ENCODE data around the gene LTBP4.
A peak's percentile ranks its signal among the peaks of the same experiment; 100 is the strongest.

Gene LTBP4

GRCh38 chr19:40663695-40664692 is 62.8 kb downstream of the LTBP4 start:
- H2BK12ac ChIP-seq (ENCODE audit: low read length in 2 of 2), result peak overlapping the region in 1 of 2 experiments; percentile 11
- peak; percentile 63 for DNase-seq
- peak overlapping the region in 1 of 2 experiments; percentile 79 for H3K4me3 ChIP-seq (ENCODE audit: insufficient read depth in 1 of 2, low read depth in 1 of 2, low read length in 2 of 2)
- peaks cover 3% of the 10 kb centered on the region for H3K9me3 ChIP-seq (ENCODE audit: control insufficient read depth, low read length)
- peak overlapping the region; percentile 87 for H3K4me2 ChIP-seq (ENCODE audit: low read length, poor library complexity, severe bottlenecking)
- H3K18ac ChIP-seq (ENCODE audit: low read depth in 1 of 2, low read length in 2 of 2), result peak overlapping the region; percentile 55 to 72
- no peak overlapping the region for H3K4ac ChIP-seq (ENCODE audit: low read depth in 1 of 2, low read length in 2 of 2)
- peaks cover 22 to 23% of the 10 kb centered on the region in 2 experiments for H3K36me3 ChIP-seq (ENCODE audit: control insufficient read depth in 1 of 2, insufficient read depth in 2 of 2, low read depth in 1 of 2, low read length in 2 of 2)
- H3K27me3 ChIP-seq (ENCODE audit: control insufficient read depth in 1 of 2, insufficient read depth in 1 of 2, low read length in 2 of 2), result peaks cover 0 to 5% of the 10 kb centered on the region in 2 experiments
- H3K9ac ChIP-seq (ENCODE audit: low read length), result peak overlapping the region; percentile 76
- H3K4me1 ChIP-seq (ENCODE audit: control insufficient read depth, insufficient read depth, low read depth, low read length), result peaks cover 11% of the 10 kb centered on the region
- H3K23ac ChIP-seq (ENCODE audit: low read length in 2 of 2), result no peak overlapping the region
- peak overlapping the region; percentile 2 for H4K91ac ChIP-seq (ENCODE audit: low read length)
- peak overlapping the region; percentile 52 for H2BK15ac ChIP-seq (ENCODE audit: low read depth, poor library complexity, severe bottlenecking)
- 43% methylated on average over 19 of the region's 24 CpGs for WGBS
- H2BK5ac ChIP-seq (ENCODE audit: low read depth, low read length, poor library complexity, severe bottlenecking), result no peak overlapping the region
- no peaks in the 10 kb centered on the region for H3K79me1 ChIP-seq (replicated peaks; ENCODE audit: low read length, poor library complexity, severe bottlenecking)
- no peak overlapping the region for H3K27ac ChIP-seq (ENCODE audit: low read length, poor library complexity, severe bottlenecking)
- H2BK120ac ChIP-seq (ENCODE audit: low read depth, low read length), result no peak overlapping the region
- H3K14ac ChIP-seq (ENCODE audit: low read length in 2 of 2), result peak overlapping the region in 1 of 2 experiments; percentile 2
- no peak overlapping the region for H2AFZ ChIP-seq (ENCODE audit: low read depth, low read length)
- no peak overlapping the region for H2AK5ac ChIP-seq (ENCODE audit: low read length, severe bottlenecking)
- H4K8ac ChIP-seq (ENCODE audit: low read length), result peak overlapping the region; percentile 7

- Histone ChIP-seq H3K27me3 (ENCODE audit: control insufficient read depth in 1 of 2, insufficient read depth in 1 of 2, low read length in 2 of 2) (no peaks in the 10 kb centered on the region), H3K4me2 (ENCODE audit: low read length, poor library complexity, severe bottlenecking) (no peak overlapping the region)
These were observed 65.8 kb downstream of the LTBP4 start for GRCh38 chr19:40666803-40667438.

GRCh38 chr19:40667602-40668001 is 66.4 kb downstream of the LTBP4 start:
- DNase-seq, result no peak
- H3K36me3 ChIP-seq (ENCODE audit: control insufficient read depth in 1 of 2, insufficient read depth in 2 of 2, low read depth in 1 of 2, low read length in 2 of 2), result peaks cover 57 to 58% of the 10 kb centered on the region in 2 experiments
- no peak overlapping the region for H2AK5ac ChIP-seq (ENCODE audit: low read length, severe bottlenecking)
- H2BK15ac ChIP-seq (ENCODE audit: low read depth, poor library complexity, severe bottlenecking), result no peak overlapping the region
- no peak overlapping the region for H4K91ac ChIP-seq (ENCODE audit: low read length)
- 97% methylated on average over 14 of the region's 14 CpGs for WGBS
- no peak overlapping the region for H3K23ac ChIP-seq (ENCODE audit: low read length in 2 of 2)
- H3K9me3 ChIP-seq (ENCODE audit: control insufficient read depth, low read length), result peaks cover 11% of the 10 kb centered on the region
- no peaks in the 10 kb centered on the region for H3K79me1 ChIP-seq (replicated peaks; ENCODE audit: low read length, poor library complexity, severe bottlenecking)
- H3K4ac ChIP-seq (ENCODE audit: low read depth in 1 of 2, low read length in 2 of 2), result no peak overlapping the region
- no peak overlapping the region for H2BK120ac ChIP-seq (ENCODE audit: low read depth, low read length)
- peaks cover 11% of the 10 kb centered on the region for H3K4me1 ChIP-seq (ENCODE audit: control insufficient read depth, insufficient read depth, low read depth, low read length)
- no peak overlapping the region for H3K27ac ChIP-seq (ENCODE audit: low read length, poor library complexity, severe bottlenecking)
- H3K4me2 ChIP-seq (ENCODE audit: low read length, poor library complexity, severe bottlenecking), result no peak overlapping the region
- no peak overlapping the region for H3K9ac ChIP-seq (ENCODE audit: low read length)
- H3K18ac ChIP-seq (ENCODE audit: low read depth in 1 of 2, low read length in 2 of 2), result no peak overlapping the region
- no peak overlapping the region for H2BK5ac ChIP-seq (ENCODE audit: low read depth, low read length, poor library complexity, severe bottlenecking)
- no peak overlapping the region for H2AFZ ChIP-seq (ENCODE audit: low read depth, low read length)
- H4K8ac ChIP-seq (ENCODE audit: low read length), result no peak overlapping the region
- no peak overlapping the region for H2BK12ac ChIP-seq (ENCODE audit: low read length in 2 of 2)
- no peaks in the 10 kb centered on the region for H3K27me3 ChIP-seq (ENCODE audit: control insufficient read depth in 1 of 2, insufficient read depth in 1 of 2, low read length in 2 of 2)
- H3K14ac ChIP-seq (ENCODE audit: low read length in 2 of 2), result no peak overlapping the region
- H3K4me3 ChIP-seq (ENCODE audit: insufficient read depth in 1 of 2, low read depth in 1 of 2, low read length in 2 of 2), result no peak overlapping the region

More at GRCh38 chr19:40666803-40667438, 65.8 kb downstream of the LTBP4 start:
- DNase-seq, result no peak
- H3K79me1 ChIP-seq (replicated peaks; ENCODE audit: low read length, poor library complexity, severe bottlenecking), result no peaks in the 10 kb centered on the region
- 96% methylated on average over 12 of the region's 14 CpGs for WGBS
- H3K4ac ChIP-seq (ENCODE audit: low read depth in 1 of 2, low read length in 2 of 2), result peak overlapping the region in 1 of 2 experiments; percentile 57
- H3K9me3 ChIP-seq (ENCODE audit: control insufficient read depth, low read length), result peaks cover 11% of the 10 kb centered on the region
- no peak overlapping the region for H2AFZ ChIP-seq (ENCODE audit: low read depth, low read length)
- H3K27ac ChIP-seq (ENCODE audit: low read length, poor library complexity, severe bottlenecking), result no peak overlapping the region
- peak overlapping the region; percentile 9 for H4K91ac ChIP-seq (ENCODE audit: low read length)
- peak overlapping the region; percentile 19 for H4K8ac ChIP-seq (ENCODE audit: low read length)
- H2BK12ac ChIP-seq (ENCODE audit: low read length in 2 of 2), result peak overlapping the region in 1 of 2 experiments; percentile 37
- H3K36me3 ChIP-seq (ENCODE audit: control insufficient read depth in 1 of 2, insufficient read depth in 2 of 2, low read depth in 1 of 2, low read length in 2 of 2), result peaks cover 50 to 52% of the 10 kb centered on the region in 2 experiments
- H2AK5ac ChIP-seq (ENCODE audit: low read length, severe bottlenecking), result no peak overlapping the region
- no peak overlapping the region for H2BK120ac ChIP-seq (ENCODE audit: low read depth, low read length)
- no peak overlapping the region for H3K4me3 ChIP-seq (ENCODE audit: insufficient read depth in 1 of 2, low read depth in 1 of 2, low read length in 2 of 2)
- H3K9ac ChIP-seq (ENCODE audit: low read length), result no peak overlapping the region
- H2BK15ac ChIP-seq (ENCODE audit: low read depth, poor library complexity, severe bottlenecking), result no peak overlapping the region
- no peak overlapping the region for H3K23ac ChIP-seq (ENCODE audit: low read length in 2 of 2)
- H3K18ac ChIP-seq (ENCODE audit: low read depth in 1 of 2, low read length in 2 of 2), result no peak overlapping the region
- peak overlapping the region in 1 of 2 experiments; percentile 35 for H3K14ac ChIP-seq (ENCODE audit: low read length in 2 of 2)
- no peak overlapping the region for H2BK5ac ChIP-seq (ENCODE audit: low read depth, low read length, poor library complexity, severe bottlenecking)
- H3K4me1 ChIP-seq (ENCODE audit: control insufficient read depth, insufficient read depth, low read depth, low read length), result peaks cover 11% of the 10 kb centered on the region
